ENCODE data around the gene MEIS1.

GRCh38 chr2:66466433-66466832 lies 31.5 kb downstream of the MEIS1 start:
- TF ChIP-seq REST (IDR thresholded peaks at IDR 0.05; ENCODE audit: insufficient read depth in 1 of 2, low read depth in 2 of 2, low read length in 2 of 2), result no peak
- no peak for TF ChIP-seq TAF1 (IDR thresholded peaks at IDR 0.05; ENCODE audit: borderline replicate concordance, insufficient read depth, low read length)
- no peak for TF ChIP-seq POLR2AphosphoS5 (IDR thresholded peaks at IDR 0.05; ENCODE audit: low read depth, low read length)
- no peak for TF ChIP-seq SIN3A (IDR thresholded peaks at IDR 0.05; ENCODE audit: borderline replicate concordance, insufficient read depth, low read length)
- TF ChIP-seq FOXP2 (optimal IDR thresholded peaks at IDR 0.05; ENCODE audit: borderline replicate concordance, extremely low read depth, extremely low read length, insufficient read depth), result no peak

Measured in PFSK-1 (cell line).